H4 (cell line): ENCODE measurements around the gene CRISPLD2. TPM values are rescaled to one million over a fixed set of nuclear protein-coding genes. Genes with fewer than 3 reads are reported as not detected.

Source experiments
- DNase-seq: peaks from one replicate; pipeline ENCODE4 v3.0.0-alpha.2; 2015; ENCODE audit warnings: low spot score
- total RNA-seq: library from RNA; depleted of rRNA; stranded (reverse); fragments of >200 nt; shearing (Covaris generic); gene quantifications from 2 replicates; pipeline ENCODE4 v1.2.3, GENCODE V29; 2014

The CRISPLD2 gene
- total RNA-seq, 1 experiment from 2014 or later = 5.7 TPM

GRCh38 chr16:84800158-84800978 is 19.4 kb upstream of the CRISPLD2 start:
- no peak for DNase-seq

- DNase-seq = no peak
Observed at GRCh38 chr16:84803146-84803545, 16.6 kb upstream of the CRISPLD2 start.

GRCh38 chr16:84804326-84804725 is 15.5 kb upstream of the CRISPLD2 start:
- DNase-seq = no peak

GRCh38 chr16:84806256-84806889 is 13.4 kb upstream of the CRISPLD2 start:
- peak; percentile 89 for DNase-seq

- DNase-seq = no peak
Observed at GRCh38 chr16:84806890-84807258, 12.9 kb upstream of the CRISPLD2 start.

GRCh38 chr16:84807776-84808175 is 12.0 kb upstream of the CRISPLD2 start:
- no peak for DNase-seq

GRCh38 chr16:84808826-84809225 is 11.0 kb upstream of the CRISPLD2 start:
- no peak for DNase-seq

GRCh38 chr16:84810518-84811273 is 9.1 kb upstream of the CRISPLD2 start:
- DNase-seq = peak; percentile 64

GRCh38 chr16:84811529-84811928 is 8.3 kb upstream of the CRISPLD2 start:
- DNase-seq = no peak

GRCh38 chr16:84813141-84813934 is 6.4 kb upstream of the CRISPLD2 start:
- no peak for DNase-seq

GRCh38 chr16:84815462-84815861 is 4.3 kb upstream of the CRISPLD2 start:
- DNase-seq = no peak

- no peak for DNase-seq
Observed at GRCh38 chr16:84816023-84816422, 3.8 kb upstream of the CRISPLD2 start.

GRCh38 chr16:84816485-84816884 is 3.3 kb upstream of the CRISPLD2 start:
- no peak for DNase-seq

- no peak for DNase-seq
Observed at GRCh38 chr16:84817206-84817605, 2.6 kb upstream of the CRISPLD2 start.

GRCh38 chr16:84817613-84818012 is 2.2 kb upstream of the CRISPLD2 start:
- no peak for DNase-seq

- DNase-seq = no peak
Observed at GRCh38 chr16:84818133-84818532, 1.7 kb upstream of the CRISPLD2 start.

GRCh38 chr16:84818989-84819643 is 669 bp upstream of the CRISPLD2 start:
- no peak for DNase-seq

GRCh38 chr16:84820305-84820684 is 510 bp downstream of the CRISPLD2 start:
- no peak for DNase-seq

- no peak for DNase-seq
Observed at GRCh38 chr16:84820771-84821170, 986 bp downstream of the CRISPLD2 start.

- DNase-seq = no peak
Observed at GRCh38 chr16:84821179-84821578, 1.4 kb downstream of the CRISPLD2 start.
